GM23338 (cell line): Measurements from ENCODE around the gene PTPRN2. TPM values are rescaled to one million over a fixed set of nuclear protein-coding genes. Genes with fewer than 3 reads are reported as not detected.

ENCODE experiments used
- ATAC-seq: fragments of 200-7000 bp; cut with Tn5 transposase; 3 replicates; pipeline ENCODE4 v1.9.1; 2020
- DNase-seq: peaks from one replicate; pipeline ENCODE4 v3.0.0-alpha.2; 2015; ENCODE audit warnings: low spot score
- H2AFZ ChIP-seq: fragments of 200-600 bp; sonication (generic); 2 replicates; pipeline ENCODE4 v1.8.0; 2016; ENCODE audit warnings: antibody characterized with exemption, mild to moderate bottlenecking, moderate library complexity
- H3F3A ChIP-seq: fragments of 200-600 bp; sonication (generic); replicated peaks from 2 replicates; pipeline ENCODE4 v1.8.0; 2017; ENCODE audit warnings: antibody characterized with exemption, mixed run types, low read depth
- H3K27ac ChIP-seq: fragments of 200-600 bp; sonication (generic); 2 replicates; pipeline ENCODE4 v1.6.1; 2016; ENCODE audit warnings: low read depth
- H3K27me3 ChIP-seq: fragments of 200-600 bp; sonication (generic); 2 replicates; pipeline ENCODE4 v1.8.0; 2016; ENCODE audit warnings: mild to moderate bottlenecking, mixed run types, moderate library complexity; ENCODE audit not compliant: insufficient read depth
- H3K36me3 ChIP-seq: fragments of 200-600 bp; sonication (generic); 2 replicates; pipeline ENCODE4 v1.8.0; 2016; ENCODE audit warnings: mild to moderate bottlenecking; ENCODE audit not compliant: insufficient read depth
- H3K4me1 ChIP-seq: fragments of 200-600 bp; sonication (generic); 2 replicates; pipeline ENCODE4 v1.8.0; 2016; ENCODE audit warnings: mild to moderate bottlenecking, moderate library complexity; ENCODE audit not compliant: insufficient read depth
- H3K4me2 ChIP-seq: fragments of 200-600 bp; sonication (generic); 2 replicates; pipeline ENCODE4 v1.7.1; 2017; ENCODE audit warnings: mixed run types
- H3K4me3 ChIP-seq: fragments of 200-600 bp; sonication (generic); 2 replicates; pipeline ENCODE4 v1.6.1; 2016; ENCODE audit warnings: mixed run types
- H3K79me2 ChIP-seq: fragments of 200-600 bp; sonication (generic); replicated peaks from 2 replicates; pipeline ENCODE4 v1.8.0; 2017; ENCODE audit warnings: mild to moderate bottlenecking; ENCODE audit not compliant: insufficient read depth
- H3K9me2 ChIP-seq: fragments of 200-600 bp; sonication (generic); 2 replicates; pipeline ENCODE4 v1.8.0; 2017; ENCODE audit not compliant: insufficient read depth
- H4K20me1 ChIP-seq: fragments of 200-600 bp; sonication (generic); replicated peaks from 2 replicates; pipeline ENCODE4 v1.8.0; 2017; ENCODE audit warnings: mild to moderate bottlenecking; ENCODE audit not compliant: insufficient read depth
- H3K27ac Mint-ChIP-seq: 2 replicates; pipeline ENCODE4 v1.8.0; 2020; ENCODE audit warnings: inconsistent platforms, mild to moderate bottlenecking, moderate library complexity, mixed read lengths
- H3K27me3 Mint-ChIP-seq: 3 replicates; pipeline ENCODE4 v1.8.0; 2022; ENCODE audit warnings: low read depth, mild to moderate bottlenecking, moderate library complexity, mixed read lengths, inconsistent platforms; ENCODE audit not compliant: insufficient read depth, poor library complexity
- H3K36me3 Mint-ChIP-seq: 3 replicates; pipeline ENCODE4 v1.8.0; 2021; ENCODE audit warnings: low read depth, mild to moderate bottlenecking, inconsistent platforms, moderate library complexity, mixed read lengths
- H3K4me1 Mint-ChIP-seq: 3 replicates; pipeline ENCODE4 v1.8.0; 2020; ENCODE audit warnings: mild to moderate bottlenecking, inconsistent platforms, mixed read lengths
- H3K4me3 Mint-ChIP-seq: 3 replicates; pipeline ENCODE4 v1.8.0; 2021; ENCODE audit warnings: moderate library complexity, mild to moderate bottlenecking, inconsistent platforms, mixed read lengths
- H3K9me3 Mint-ChIP-seq: 3 replicates; pipeline ENCODE4 v1.8.0; 2020; ENCODE audit warnings: moderate library complexity, mild to moderate bottlenecking, inconsistent platforms, mixed read lengths
- CREB1 ChIP-seq: fragments of 250-450 bp; sonication (Bioruptor Pico); IDR thresholded peaks from 2 replicates; pipeline ENCODE4 v1.5.0; 2020; ENCODE audit warnings: low read depth, mild to moderate bottlenecking, moderate library complexity
- CTCF ChIP-seq, 2 experiments: fragments of 200-600 bp in 1 of 2; sonication (generic) in 1 of 2; conservative IDR thresholded peaks; 2 replicates each; pipeline versions ENCODE4 v1.5.1 to v1.6.1; 2016 to 2017; ENCODE audit warnings: antibody characterized with exemption in 2 of 2, low read depth in 2 of 2, mild to moderate bottlenecking in 2 of 2, moderate library complexity in 1 of 2
- ETS1 ChIP-seq: IDR thresholded peaks from 2 replicates; pipeline ENCODE4 v1.6.1; 2016; ENCODE audit warnings: antibody characterized with exemption
- EZH2phosphoT487 ChIP-seq: fragments of 200-600 bp; sonication (generic); IDR thresholded peaks from one replicate; pipeline ENCODE4 v1.8.1; 2018; ENCODE audit warnings: antibody characterized with exemption; ENCODE audit not compliant: unreplicated experiment
- JUNB ChIP-seq: IDR thresholded peaks from one replicate; pipeline ENCODE4 v1.6.1; 2016; ENCODE audit warnings: antibody characterized with exemption; ENCODE audit not compliant: unreplicated experiment
- NANOG ChIP-seq: IDR thresholded peaks from 2 replicates; pipeline ENCODE4 v1.6.1; 2016; ENCODE audit warnings: antibody characterized with exemption, borderline replicate concordance
- REST ChIP-seq: IDR thresholded peaks from one replicate; pipeline ENCODE4 v1.6.1; 2018; ENCODE audit warnings: antibody characterized with exemption; ENCODE audit not compliant: unreplicated experiment
- STAT1 ChIP-seq: IDR thresholded peaks from one replicate; pipeline ENCODE4 v1.6.1; 2016; ENCODE audit warnings: antibody characterized with exemption; ENCODE audit not compliant: unreplicated experiment
- ZNF114 ChIP-seq: fragments of 250-450 bp; sonication (Bioruptor Pico); IDR thresholded peaks from 2 replicates; pipeline ENCODE4 v1.5.0; 2020; ENCODE audit warnings: mild to moderate bottlenecking, moderate library complexity
- ZNF462 ChIP-seq: fragments of 250-450 bp; sonication (Bioruptor Pico); IDR thresholded peaks from 2 replicates; pipeline ENCODE4 v1.5.0; 2020; ENCODE audit warnings: mild to moderate bottlenecking, moderate library complexity
- polyA plus RNA-seq: library from polyadenylated mRNA; unstranded; fragments of >200 nt; fragmentation: Nextera tagmentation; extraction: Ambion mirVana; gene quantifications from 2 replicates; pipeline ENCODE4 v1.2.1, GENCODE V29; 2016
- total RNA-seq: library from RNA; depleted of rRNA; stranded (reverse); fragments of >200 nt; shearing (Covaris generic); gene quantifications from 2 replicates; pipeline ENCODE4 v1.2.3, GENCODE V29; 2014

PTPRN2 gene
- total and polyA plus RNA-seq, 2 experiments from 2014 or later = 0.87 to 4.0 TPM

GRCh38 chr7:158077151-158077840, 510.3 kb downstream of the PTPRN2 start:
- Histone ChIP-seq H3F3A (no peaks in the 10 kb centered on the region), H2AFZ (no peak overlapping the region), H3K27me3 (no peaks in the 10 kb centered on the region), H3K27ac (no peak overlapping the region), H3K79me2 (no peaks in the 10 kb centered on the region), H4K20me1 (no peaks in the 10 kb centered on the region), H3K4me3 (no peak overlapping the region), H3K4me2 (no peak overlapping the region), H3K36me3 (no peaks in the 10 kb centered on the region), H3K4me1 (no peaks in the 10 kb centered on the region), H3K9me2 (no peaks in the 10 kb centered on the region)
- Mint-ChIP-seq H3K9me3 (peaks cover 99% of the 10 kb centered on the region), H3K36me3 (peaks cover 57% of the 10 kb centered on the region), H3K27ac (no peak overlapping the region), H3K4me3 (no peak overlapping the region), H3K4me1 (no peaks in the 10 kb centered on the region), H3K27me3 (peaks cover 10% of the 10 kb centered on the region)
- ATAC-seq (no peak), DNase-seq (no peak)
- TF ChIP-seq ETS1 = no peak
- TF ChIP-seq JUNB = no peak
- TF ChIP-seq EZH2phosphoT487 = no peak
- TF ChIP-seq ZNF462 (CRISPR knock-in tag) = no peak
- no peak for TF ChIP-seq CTCF (conservative IDR thresholded peaks at IDR 0.05; ENCODE audit: low read depth in 2 of 2)
- no peak for TF ChIP-seq CREB1 (CRISPR knock-in tag)
- no peak for TF ChIP-seq STAT1
- TF ChIP-seq ZNF114 (CRISPR knock-in tag) = no peak
- TF ChIP-seq REST = no peak
- no peak for TF ChIP-seq NANOG
